Muscle of leg (tissue), 16 donors: ENCODE results near the gene YARS1. TPM values are rescaled to one million over a fixed set of nuclear protein-coding genes. Genes with fewer than 3 reads are reported as not detected.

Experiments
- DNase-seq: peaks from one replicate; pipeline ENCODE4 v3.0.0; 2013
- H3K27ac ChIP-seq: one replicate; pipeline ENCODE4 v1.5.1; 2013; ENCODE audit warnings: mild to moderate bottlenecking, low read length, control low read depth
- H3K27me3 ChIP-seq: one replicate; pipeline ENCODE4 v1.6.1; 2013; ENCODE audit warnings: low read length; ENCODE audit not compliant: control insufficient read depth, insufficient read depth
- H3K36me3 ChIP-seq: one replicate; pipeline ENCODE4 v1.6.1; 2013; ENCODE audit warnings: low read length; ENCODE audit not compliant: control insufficient read depth, insufficient read depth
- H3K4me1 ChIP-seq: one replicate; pipeline ENCODE4 v1.6.1; 2013; ENCODE audit warnings: low read length; ENCODE audit not compliant: control insufficient read depth, insufficient read depth
- H3K4me3 ChIP-seq: one replicate; pipeline ENCODE4 v1.5.1; 2013; ENCODE audit warnings: low read length, control low read depth
- H3K9me3 ChIP-seq: replicated peaks from 2 replicates; pipeline ENCODE4 v1.6.1; 2013; ENCODE audit warnings: low read depth, low read length; ENCODE audit not compliant: control insufficient read depth
- WGBS: methylation state at CpG from one replicate; pipeline ENCODE4 v1.1.5; 2013; ENCODE audit warnings: missing lambda C conversion rate; ENCODE audit not compliant: insufficient coverage; 5-methylcytosine and 5-hydroxymethylcytosine counted together
- long read RNA-seq, 11 donors: transcript quantifications; one replicate each; lab custom pipeline, GENCODE V29; 2026
- polyA plus RNA-seq, 8 donors: library from polyadenylated mRNA; unstranded; fragments of 120-200 nt; gene quantifications; one replicate each; pipeline versions ENCODE4 v1.2.1 to v1.2.3, GENCODE V29; 2013; ENCODE audit warnings: inconsistent platforms in 1 of 8, low replicate concordance in 1 of 8; ENCODE audit not compliant: insufficient read length in 8 of 8, insufficient read depth in 1 of 8
- total RNA-seq: library from RNA; stranded (reverse); fragments of 120-200 nt; gene quantifications from one replicate; pipeline ENCODE4 v1.2.4, GENCODE V29; 2013

Gene YARS1
- total RNA-seq = 35.3 TPM
- polyA plus RNA-seq = 10 to 100 TPM; 39.8 to 56.7 (median 43.9) TPM
- long read RNA-seq, donor 1, transcript YARS-201 (13 exons, 3,238 nt) = major isoform, 7 of 7 reads
- long read RNA-seq, donor 1, partial matches to known transcripts = 0 of 7 reads
- long read RNA-seq, donor 1, other reads (novel, unspliced or antisense) = 0 of 7 reads
- long read RNA-seq, donor 2 = 0 reads
- long read RNA-seq, donor 3, transcript YARS-201 (13 exons, 3,238 nt) = major isoform, 6 of 12 reads
- long read RNA-seq, donor 3, partial matches to known transcripts = 0 of 12 reads
- long read RNA-seq, donor 3, other reads (novel, unspliced or antisense) = 0 of 12 reads
- long read RNA-seq, donor 4, partial matches to known transcripts = 0 of 3 reads
- long read RNA-seq, donor 4, other reads (novel, unspliced or antisense) = 0 of 3 reads
- long read RNA-seq, donor 5, transcript YARS-209 (2 exons, 2,178 nt) = minor isoform, 6 of 36 reads
- long read RNA-seq, donor 5, transcript YARS-201 (13 exons, 3,238 nt) = major isoform, 15 of 36 reads
- long read RNA-seq, donor 5, partial matches to known transcripts = 11 of 36 reads
- long read RNA-seq, donor 5, other reads (novel, unspliced or antisense) = 0 of 36 reads
- long read RNA-seq, donor 6, transcript YARS-201 (13 exons, 3,238 nt) = major isoform, 8 of 12 reads
- long read RNA-seq, donor 6, partial matches to known transcripts = 0 of 12 reads
- long read RNA-seq, donor 6, other reads (novel, unspliced or antisense) = 0 of 12 reads
- long read RNA-seq, donor 7, transcript YARS-209 (2 exons, 2,178 nt) = major isoform, 5 of 14 reads
- long read RNA-seq, donor 7, partial matches to known transcripts = 9 of 14 reads
- long read RNA-seq, donor 7, other reads (novel, unspliced or antisense) = 0 of 14 reads
- long read RNA-seq, donor 8, partial matches to known transcripts = 0 of 9 reads
- long read RNA-seq, donor 8, other reads (novel, unspliced or antisense) = 0 of 9 reads
- long read RNA-seq, donor 9, transcript YARS-201 (13 exons, 3,238 nt) = major isoform, 6 of 8 reads
- long read RNA-seq, donor 9, partial matches to known transcripts = 0 of 8 reads
- long read RNA-seq, donor 9, other reads (novel, unspliced or antisense) = 0 of 8 reads
- long read RNA-seq, donor 10, partial matches to known transcripts = 0 of 8 reads
- long read RNA-seq, donor 10, other reads (novel, unspliced or antisense) = 0 of 8 reads
- long read RNA-seq, donor 11, transcript YARS-201 (13 exons, 3,238 nt) = major isoform, 11 of 16 reads
- long read RNA-seq, donor 11, partial matches to known transcripts = 0 of 16 reads
- long read RNA-seq, donor 11, other reads (novel, unspliced or antisense) = 0 of 16 reads

- no peaks in the 10 kb centered on the region for H3K36me3 ChIP-seq
- no peaks in the 10 kb centered on the region for H3K27me3 ChIP-seq
- H3K4me1 ChIP-seq = peaks cover 17% of the 10 kb centered on the region
- no peaks in the 10 kb centered on the region for H3K9me3 ChIP-seq
- peak within 1 kb of the TSS; percentile 99 for H3K4me3 ChIP-seq
- WGBS = under 1% methylated on average over 43 of the region's 55 CpGs
- DNase-seq = peak; percentile 99
- peak within 1 kb of the TSS; percentile 98 for H3K27ac ChIP-seq
Measured at GRCh38 chr1:32817159-32817814, at the start of gene YARS1, which contains the start of gene S100PBP. Gene YARS1, minus strand, starts transcription at chr1:32817358. Its CDS starts 114 bp downstream, at chr1:32817244. Gene S100PBP, plus strand, starts transcription at chr1:32817653. Its CDS starts 8,447 bp downstream, at chr1:32826100.

GRCh38 chr1:32865639-32866405 is 48.7 kb upstream of the YARS1 start:
- WGBS = no CpG with 5 or more reads among the region's 3 CpGs
- H3K4me1 ChIP-seq = peaks cover 43% of the 10 kb centered on the region
- H3K9me3 ChIP-seq = no peaks in the 10 kb centered on the region
- peaks cover 76% of the 10 kb centered on the region for H3K36me3 ChIP-seq
- H3K27me3 ChIP-seq = no peaks in the 10 kb centered on the region
- H3K4me3 ChIP-seq = no peak overlapping the region
- H3K27ac ChIP-seq = no peak overlapping the region
- DNase-seq = no peak

GRCh38 chr1:32864375-32865019 is 47.3 kb upstream of the YARS1 start:
- 90% methylated on average over 4 of the region's 8 CpGs for WGBS

GRCh38 chr1:32863881-32864245 is 46.7 kb upstream of the YARS1 start:
- peaks cover 32% of the 10 kb centered on the region for H3K4me1 ChIP-seq
- peaks cover 71% of the 10 kb centered on the region for H3K36me3 ChIP-seq

More at GRCh38 chr1:32864375-32865019, 47.3 kb upstream of the YARS1 start:
- no peak overlapping the region for H3K4me3 ChIP-seq
- H3K9me3 ChIP-seq = no peaks in the 10 kb centered on the region
- peaks cover 77% of the 10 kb centered on the region for H3K36me3 ChIP-seq
- H3K27ac ChIP-seq = no peak overlapping the region
- H3K27me3 ChIP-seq = no peaks in the 10 kb centered on the region
- no peak for DNase-seq
- peaks cover 39% of the 10 kb centered on the region for H3K4me1 ChIP-seq

GRCh38 chr1:32863218-32863880 is 46.2 kb upstream of the YARS1 start:
- no peaks in the 10 kb centered on the region for H3K27me3 ChIP-seq
- H3K9me3 ChIP-seq = no peaks in the 10 kb centered on the region
- WGBS = 87% methylated on average over 3 of the region's 4 CpGs
- peaks cover 30% of the 10 kb centered on the region for H3K4me1 ChIP-seq
- H3K27ac ChIP-seq = no peak overlapping the region
- no peak overlapping the region for H3K4me3 ChIP-seq
- DNase-seq = no peak
- H3K36me3 ChIP-seq = peaks cover 68% of the 10 kb centered on the region

More at GRCh38 chr1:32863881-32864245, 46.7 kb upstream of the YARS1 start:
- H3K27me3 ChIP-seq = no peaks in the 10 kb centered on the region
- no peak for DNase-seq
- no peak overlapping the region for H3K4me3 ChIP-seq
- WGBS = no CpG with 5 or more reads among the region's 1 CpG
- no peaks in the 10 kb centered on the region for H3K9me3 ChIP-seq
- no peak overlapping the region for H3K27ac ChIP-seq

- WGBS = 72% methylated on average over 3 of the region's 3 CpGs
- peaks cover 58% of the 10 kb centered on the region for H3K36me3 ChIP-seq
- no peak overlapping the region for H3K4me3 ChIP-seq
- peaks cover 30% of the 10 kb centered on the region for H3K4me1 ChIP-seq
- no peak overlapping the region for H3K27ac ChIP-seq
- no peaks in the 10 kb centered on the region for H3K27me3 ChIP-seq
- no peaks in the 10 kb centered on the region for H3K9me3 ChIP-seq
- no peak for DNase-seq
Measured at GRCh38 chr1:32861904-32862695, 44.9 kb upstream of the YARS1 start.

GRCh38 chr1:32860566-32860965 is 43.4 kb upstream of the YARS1 start:
- H3K9me3 ChIP-seq = no peaks in the 10 kb centered on the region
- DNase-seq = no peak
- no peak overlapping the region for H3K4me3 ChIP-seq
- peaks cover 56% of the 10 kb centered on the region for H3K36me3 ChIP-seq
- H3K4me1 ChIP-seq = peaks cover 30% of the 10 kb centered on the region
- no peaks in the 10 kb centered on the region for H3K27me3 ChIP-seq
- H3K27ac ChIP-seq = no peak overlapping the region

- WGBS = no CpG with 5 or more reads among the region's 2 CpGs
- no peaks in the 10 kb centered on the region for H3K27me3 ChIP-seq
- H3K36me3 ChIP-seq = peaks cover 58% of the 10 kb centered on the region
- peaks cover 30% of the 10 kb centered on the region for H3K4me1 ChIP-seq
- no peaks in the 10 kb centered on the region for H3K9me3 ChIP-seq
- no peak overlapping the region for H3K4me3 ChIP-seq
- DNase-seq = peak; percentile 61
- H3K27ac ChIP-seq = no peak overlapping the region
Measured at GRCh38 chr1:32859915-32860314, 42.8 kb upstream of the YARS1 start.
